ENCODE results near the gene PBX3. TPM values are rescaled to one million over a fixed set of nuclear protein-coding genes. Genes with fewer than 3 reads are reported as not detected.

The PBX3 gene
- total and polyA plus RNA-seq, 4 donors, result 7.3 to 18.9 (median 11.1) TPM

- Histone ChIP-seq H3K9me3 (ENCODE audit: control insufficient read depth in 4 of 4, low read length in 3 of 4) (no peaks in the 10 kb centered on the region), H3K27me3 (ENCODE audit: control insufficient read depth in 4 of 4, insufficient read depth in 4 of 4, low read length in 3 of 4) (no peaks in the 10 kb centered on the region), H3K27ac (ENCODE audit: low read depth in 1 of 2, low read length in 2 of 2) (no peak overlapping the region), H3K4me1 (ENCODE audit: control insufficient read depth in 4 of 4, insufficient read depth in 4 of 4, low read length in 3 of 4) (no peaks in the 10 kb centered on the region), H3K9ac (ENCODE audit: low read depth in 1 of 2, low read length in 2 of 2) (no peak overlapping the region), H3K36me3 (ENCODE audit: control insufficient read depth in 4 of 4, insufficient read depth in 3 of 4, low read depth in 1 of 4, low read length in 3 of 4) (no peaks in the 10 kb centered on the region), H3K4me3 (ENCODE audit: low read depth in 1 of 3, low read length in 3 of 3) (no peak overlapping the region)
- DNase-seq (ENCODE audit: low spot score), result no peak
- WGBS, result 89% methylated on average over 9 of the region's 9 CpGs
- TF ChIP-seq SP1 (IDR thresholded peaks at IDR 0.05), result no peak
- no peak for TF ChIP-seq HNF4G (IDR thresholded peaks at IDR 0.05)
- no peak for TF ChIP-seq JUND (IDR thresholded peaks at IDR 0.05)
Observed at GRCh38 chr9:125988479-125989050, 241.4 kb downstream of the PBX3 start.

- Histone ChIP-seq H3K27ac (ENCODE audit: low read depth in 1 of 2, low read length in 2 of 2) (no peak overlapping the region), H3K4me3 (ENCODE audit: low read depth in 1 of 3, low read length in 3 of 3) (no peak overlapping the region), H3K27me3 (ENCODE audit: control insufficient read depth in 4 of 4, insufficient read depth in 4 of 4, low read length in 3 of 4) (no peaks in the 10 kb centered on the region), H3K9ac (ENCODE audit: low read depth in 1 of 2, low read length in 2 of 2) (no peak overlapping the region), H3K4me1 (ENCODE audit: control insufficient read depth in 4 of 4, insufficient read depth in 4 of 4, low read length in 3 of 4) (no peaks in the 10 kb centered on the region), H3K36me3 (ENCODE audit: control insufficient read depth in 4 of 4, insufficient read depth in 3 of 4, low read depth in 1 of 4, low read length in 3 of 4) (no peaks in the 10 kb centered on the region), H3K9me3 (ENCODE audit: control insufficient read depth in 4 of 4, low read length in 3 of 4) (no peaks in the 10 kb centered on the region)
- no peak for DNase-seq (ENCODE audit: low spot score)
- 87% methylated on average over 8 of the region's 8 CpGs for WGBS
- TF ChIP-seq MAX (IDR thresholded peaks at IDR 0.05) (no peak), FOXA2 (IDR thresholded peaks at IDR 0.05) (no peak), HNF4G (IDR thresholded peaks at IDR 0.05) (no peak), SP1 (IDR thresholded peaks at IDR 0.05) (no peak), ATF3 (IDR thresholded peaks at IDR 0.05) (no peak)
Observed at GRCh38 chr9:125989090-125989501, 241.9 kb downstream of the PBX3 start.

GRCh38 chr9:125989524-125990180, 242.5 kb downstream of the PBX3 start:
- H3K4me1 ChIP-seq (ENCODE audit: control insufficient read depth in 4 of 4, insufficient read depth in 4 of 4, low read length in 3 of 4), result no peaks in the 10 kb centered on the region
- TF ChIP-seq YY1 (IDR thresholded peaks at IDR 0.05) (no peak), JUND (IDR thresholded peaks at IDR 0.05) (no peak), HNF4G (IDR thresholded peaks at IDR 0.05) (no peak), ZBTB33 (IDR thresholded peaks at IDR 0.05) (no peak), ATF3 (IDR thresholded peaks at IDR 0.05) (no peak), RAD21 (IDR thresholded peaks at IDR 0.05) (no peak), EGR1 (IDR thresholded peaks at IDR 0.05; ENCODE audit: low read depth in 2 of 2) (no peak)
- WGBS, result 94% methylated on average over 12 of the region's 12 CpGs
- no peaks in the 10 kb centered on the region for H3K27me3 ChIP-seq (ENCODE audit: control insufficient read depth in 4 of 4, insufficient read depth in 4 of 4, low read length in 3 of 4)
- H3K4me3 ChIP-seq (ENCODE audit: low read depth in 1 of 3, low read length in 3 of 3), result no peak overlapping the region
- no peaks in the 10 kb centered on the region for H3K36me3 ChIP-seq (ENCODE audit: control insufficient read depth in 4 of 4, insufficient read depth in 3 of 4, low read depth in 1 of 4, low read length in 3 of 4)
- H3K27ac ChIP-seq (ENCODE audit: low read depth in 1 of 2, low read length in 2 of 2), result no peak overlapping the region
- H3K9ac ChIP-seq (ENCODE audit: low read depth in 1 of 2, low read length in 2 of 2), result no peak overlapping the region
- no peak for DNase-seq (ENCODE audit: low spot score)
- H3K9me3 ChIP-seq (ENCODE audit: control insufficient read depth in 4 of 4, low read length in 3 of 4), result no peaks in the 10 kb centered on the region
